K562 (cell line): Measurements from ENCODE around the gene PRKCG. TPM values are rescaled to one million over a fixed set of nuclear protein-coding genes. Genes with fewer than 3 reads are reported as not detected.

ENCODE experiments used
- DMBX1 ChIP-seq: fragments of 250-450 bp; sonication (Bioruptor Pico); IDR thresholded peaks from 2 replicates; pipeline ENCODE4 v1.8.0; 2022; ENCODE audit warnings: inconsistent platforms, mild to moderate bottlenecking, moderate library complexity, borderline replicate concordance
- EZH2 ChIP-seq: IDR thresholded peaks from 2 replicates; pipeline ENCODE4 v1.6.1; 2012; ENCODE audit warnings: low read depth, mild to moderate bottlenecking, inconsistent platforms, low read length, borderline replicate concordance
- GATAD2B ChIP-seq: fragments of 450-650 bp; IDR thresholded peaks from 2 replicates; pipeline ENCODE4 v1.6.1; 2017; ENCODE audit warnings: mild to moderate bottlenecking, borderline replicate concordance
- HNRNPL ChIP-seq: fragments of 200-400 bp; formaldehyde crosslinking; IDR thresholded peaks from 2 replicates; pipeline ENCODE4 v1.6.1; 2017; ENCODE audit warnings: low read depth, mild to moderate bottlenecking, low read length
- MCM3 ChIP-seq: fragments of 450-650 bp; IDR thresholded peaks from 2 replicates; pipeline ENCODE4 v1.6.1; 2016
- MIER1 ChIP-seq: fragments of 450-650 bp; IDR thresholded peaks from 2 replicates; pipeline ENCODE4 v1.6.1; 2016; ENCODE audit warnings: antibody characterized with exemption, mild to moderate bottlenecking, low read depth
- RAD51 ChIP-seq: fragments of 450-650 bp; IDR thresholded peaks from 2 replicates; pipeline ENCODE4 v1.7.1; 2016; ENCODE audit warnings: low read depth, mild to moderate bottlenecking, borderline replicate concordance
- SMARCA5 ChIP-seq: fragments of 450-650 bp; IDR thresholded peaks from 2 replicates; pipeline ENCODE4 v1.6.1; 2016
- SNRNP70 ChIP-seq: fragments of 200-400 bp; formaldehyde crosslinking; optimal IDR thresholded peaks from 2 replicates; pipeline ENCODE3; 2017; ENCODE audit warnings: low read depth, low read length
- YY1 ChIP-seq, 3 experiments: IDR thresholded peaks; 2 replicates each; pipeline ENCODE4 v1.6.1; 2011; ENCODE audit warnings: low read length in 2 of 3, mild to moderate bottlenecking in 2 of 3, moderate library complexity in 2 of 3, borderline replicate concordance in 1 of 3, control low read depth in 1 of 3, low read depth in 1 of 3; ENCODE audit not compliant: insufficient read depth in 3 of 3, insufficient replicate concordance in 2 of 3, control insufficient read depth in 1 of 3, insufficient read length in 1 of 3; ENCODE audit errors: extremely low read depth in 1 of 3
- ZBTB7A ChIP-seq: IDR thresholded peaks from 2 replicates; pipeline ENCODE4 v1.6.1; 2011; ENCODE audit warnings: low read depth, mild to moderate bottlenecking, low read length, moderate library complexity, borderline replicate concordance; ENCODE audit not compliant: control insufficient read depth
- ZNF23 ChIP-seq: fragments of 250-450 bp; sonication (Bioruptor Pico); IDR thresholded peaks from 2 replicates; pipeline ENCODE4 v1.4.0; 2020; ENCODE audit warnings: mild to moderate bottlenecking
- ZNF280A ChIP-seq: fragments of 450-650 bp; IDR thresholded peaks from 2 replicates; pipeline ENCODE4 v1.6.1; 2018; ENCODE audit warnings: mild to moderate bottlenecking, low read depth; ENCODE audit not compliant: partially characterized antibody
- ZNF583 ChIP-seq: fragments of 250-450 bp; sonication (Bioruptor Pico); IDR thresholded peaks from 2 replicates; pipeline ENCODE4 v1.4.0; 2020
- ZNF764 ChIP-seq: fragments of 250-450 bp; sonication (Bioruptor Pico); IDR thresholded peaks from 2 replicates; pipeline ENCODE4 v1.4.0; 2020; ENCODE audit warnings: low read depth, mild to moderate bottlenecking, moderate library complexity
- polyA plus RNA-seq, 8 experiments: library from polyadenylated mRNA; depleted of rRNA in 4 of 8; stranded (reverse) in 5 of 8; unstranded in 3 of 8; fragments of >200 nt; fragmentation: Nextera tagmentation in 2 of 8; fragmentation: Illumina TruSeq in 1 of 8; extraction: Ambion mirVana in 2 of 8; extraction: Trizol in 1 of 8; gene quantifications; 2 replicates each; pipeline versions ENCODE4 v1.2.1 to v1.2.3, GENCODE V29; 2011 to 2014; ENCODE audit warnings: inconsistent platforms in 1 of 8, missing spikeins in 1 of 8
- total RNA-seq, 7 experiments: library from RNA; depleted of rRNA in 6 of 7; stranded (reverse); fragments of >200 nt in 6 of 7; fragmentation: Illumina TruSeq in 2 of 7; extraction: Trizol in 2 of 7; gene quantifications; 2 replicates each; pipeline versions ENCODE4 v1.2.1 to v1.2.3, GENCODE V29; 2011 to 2021; ENCODE audit warnings: low replicate concordance in 1 of 7
- TF ChIP-seq, protein P1 (sequence below): fragments of 450-650 bp; IDR thresholded peaks from 2 replicates; pipeline ENCODE4 v1.6.1; 2017; ENCODE audit warnings: antibody characterized with exemption
- TF ChIP-seq, protein P2 (sequence below): fragments of 250-450 bp; sonication (Bioruptor Pico); IDR thresholded peaks from 2 replicates; pipeline ENCODE4 v1.5.1; 2021; ENCODE audit warnings: mild to moderate bottlenecking
- TF ChIP-seq, protein P3 (sequence below): fragments of 250-450 bp; sonication (Bioruptor Pico); IDR thresholded peaks from 2 replicates; pipeline ENCODE4 v1.8.0; 2021; ENCODE audit warnings: moderate library complexity, mild to moderate bottlenecking, inconsistent platforms
- TF ChIP-seq, protein P4 (sequence below): IDR thresholded peaks from 2 replicates; pipeline ENCODE4 v1.6.1; 2011; ENCODE audit not compliant: insufficient read length; ENCODE audit errors: extremely low read depth

The PRKCG gene
- total and polyA plus RNA-seq, 9 of the 15 experiments (the other 6 are each of a cell fraction or from before 2014, with no cell fraction given) = not detected

DNA sequence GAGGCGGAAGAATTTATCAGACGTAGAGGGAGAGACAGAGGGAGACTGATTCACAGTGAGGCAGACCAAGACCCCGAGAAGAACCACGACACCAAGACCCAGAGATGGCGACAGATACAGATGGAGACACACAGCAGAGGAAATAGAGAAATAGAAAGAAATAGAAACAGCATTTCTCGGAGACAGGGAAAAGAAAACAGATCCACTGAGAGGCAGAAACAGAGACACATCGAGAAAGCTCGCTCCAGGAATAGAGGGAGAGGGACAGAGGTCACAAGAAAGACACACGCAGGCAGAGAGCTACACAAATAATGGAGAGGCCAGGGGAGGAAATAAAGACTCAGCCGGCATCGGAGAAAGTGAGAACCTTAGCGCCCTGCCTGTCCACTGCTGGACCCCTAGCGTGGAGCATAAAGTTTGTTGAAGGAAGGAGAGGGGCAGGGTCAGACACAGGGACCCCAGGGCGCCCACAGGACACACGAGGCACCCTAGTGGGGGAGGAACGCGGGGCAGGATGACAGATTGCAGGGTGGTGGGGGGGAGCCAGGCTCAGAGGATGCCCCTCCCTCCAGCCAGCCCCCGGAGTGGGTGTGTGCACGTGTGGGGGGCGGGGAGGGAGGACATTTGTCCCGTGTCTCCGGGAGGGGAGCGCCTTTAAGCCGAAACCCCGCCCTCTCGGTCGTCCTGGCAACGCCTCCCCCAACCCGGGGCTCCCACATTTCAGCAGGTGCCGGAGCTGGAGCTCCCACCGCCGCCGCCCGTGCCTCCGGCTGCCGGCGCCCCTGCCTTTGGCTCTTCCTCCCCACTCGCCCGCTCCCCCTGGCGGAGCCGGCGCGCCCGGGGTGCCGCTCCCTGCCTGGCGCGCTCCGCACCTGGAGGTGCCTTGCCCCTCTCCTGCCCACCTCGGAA, at the start of gene PRKCG (continued):
- TF ChIP-seq, protein P1, sequence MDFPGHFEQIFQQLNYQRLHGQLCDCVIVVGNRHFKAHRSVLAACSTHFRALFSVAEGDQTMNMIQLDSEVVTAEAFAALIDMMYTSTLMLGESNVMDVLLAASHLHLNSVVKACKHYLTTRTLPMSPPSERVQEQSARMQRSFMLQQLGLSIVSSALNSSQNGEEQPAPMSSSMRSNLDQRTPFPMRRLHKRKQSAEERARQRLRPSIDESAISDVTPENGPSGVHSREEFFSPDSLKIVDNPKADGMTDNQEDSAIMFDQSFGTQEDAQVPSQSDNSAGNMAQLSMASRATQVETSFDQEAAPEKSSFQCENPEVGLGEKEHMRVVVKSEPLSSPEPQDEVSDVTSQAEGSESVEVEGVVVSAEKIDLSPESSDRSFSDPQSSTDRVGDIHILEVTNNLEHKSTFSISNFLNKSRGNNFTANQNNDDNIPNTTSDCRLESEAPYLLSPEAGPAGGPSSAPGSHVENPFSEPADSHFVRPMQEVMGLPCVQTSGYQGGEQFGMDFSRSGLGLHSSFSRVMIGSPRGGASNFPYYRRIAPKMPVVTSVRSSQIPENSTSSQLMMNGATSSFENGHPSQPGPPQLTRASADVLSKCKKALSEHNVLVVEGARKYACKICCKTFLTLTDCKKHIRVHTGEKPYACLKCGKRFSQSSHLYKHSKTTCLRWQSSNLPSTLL = no peak
- TF ChIP-seq GATAD2B (no peak), SNRNP70 (no peak), EZH2 (no peak), ZNF280A (no peak), MIER1 (no peak), ZNF23 (CRISPR knock-in tag) (no peak), MCM3 (no peak), ZNF764 (CRISPR knock-in tag) (no peak), HNRNPL (peak; percentile 41; the same call in 1 of the 2 replicates), RAD51 (no peak), ZBTB7A (peak; percentile 81; the same call in 1 of the 2 replicates), DMBX1 (no peak), SMARCA5 (peak; percentile 66; the same call in 1 of the 2 replicates), ZNF583 (CRISPR knock-in tag) (no peak), YY1 (IDR thresholded peaks at IDR 0.05; ENCODE audit: borderline replicate concordance in 1 of 3, control insufficient read depth in 1 of 3, extremely low read depth in 1 of 3, insufficient read depth in 3 of 3, insufficient read length in 1 of 3, insufficient replicate concordance in 2 of 3, low read depth in 1 of 3, low read length in 2 of 3) (peak in 1 of 3 experiments; percentile 9)
- TF ChIP-seq, protein P2, sequence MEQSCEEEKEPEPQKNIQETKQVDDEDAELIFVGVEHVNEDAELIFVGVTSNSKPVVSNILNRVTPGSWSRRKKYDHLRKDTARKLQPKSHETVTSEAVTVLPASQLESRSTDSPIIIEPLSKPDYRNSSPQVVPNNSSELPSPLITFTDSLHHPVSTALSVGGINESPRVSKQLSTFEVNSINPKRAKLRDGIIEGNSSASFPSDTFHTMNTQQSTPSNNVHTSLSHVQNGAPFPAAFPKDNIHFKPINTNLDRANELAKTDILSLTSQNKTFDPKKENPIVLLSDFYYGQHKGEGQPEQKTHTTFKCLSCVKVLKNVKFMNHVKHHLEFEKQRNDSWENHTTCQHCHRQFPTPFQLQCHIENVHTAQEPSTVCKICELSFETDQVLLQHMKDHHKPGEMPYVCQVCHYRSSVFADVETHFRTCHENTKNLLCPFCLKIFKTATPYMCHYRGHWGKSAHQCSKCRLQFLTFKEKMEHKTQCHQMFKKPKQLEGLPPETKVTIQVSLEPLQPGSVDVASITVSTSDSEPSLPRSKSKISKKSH (CRISPR knock-in tag) = no peak
- TF ChIP-seq, protein P3, sequence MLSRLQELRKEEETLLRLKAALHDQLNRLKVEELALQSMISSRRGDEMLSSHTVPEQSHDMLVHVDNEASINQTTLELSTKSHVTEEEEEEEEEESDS (CRISPR knock-in tag) = no peak
- TF ChIP-seq, protein P4, sequence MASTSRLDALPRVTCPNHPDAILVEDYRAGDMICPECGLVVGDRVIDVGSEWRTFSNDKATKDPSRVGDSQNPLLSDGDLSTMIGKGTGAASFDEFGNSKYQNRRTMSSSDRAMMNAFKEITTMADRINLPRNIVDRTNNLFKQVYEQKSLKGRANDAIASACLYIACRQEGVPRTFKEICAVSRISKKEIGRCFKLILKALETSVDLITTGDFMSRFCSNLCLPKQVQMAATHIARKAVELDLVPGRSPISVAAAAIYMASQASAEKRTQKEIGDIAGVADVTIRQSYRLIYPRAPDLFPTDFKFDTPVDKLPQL = no peak
